Gastrocnemius medialis (tissue), 4 donors: ENCODE measurements around the gene TBL1XR1.

ENCODE experiments used
- CTCF ChIP-seq, 5 experiments: fragments of 450-650 bp in 3 of 5; fragments of 200-600 bp in 2 of 5; sonication (generic) in 2 of 5; IDR thresholded peaks in 4 of 5; conservative IDR thresholded peaks in 1 of 5; 1 replicate in 4 of 5; 2 replicates in 1 of 5; pipeline ENCODE4 v1.5.1; 2016 to 2019; ENCODE audit warnings: antibody characterized with exemption in 5 of 5, mild to moderate bottlenecking in 3 of 5, moderate library complexity in 3 of 5
- POLR2A ChIP-seq, 2 donors: fragments of 450-650 bp; IDR thresholded peaks; one replicate each; pipeline ENCODE4 v1.6.1; 2017; ENCODE audit warnings: antibody characterized with exemption in 2 of 2, mild to moderate bottlenecking in 2 of 2, moderate library complexity in 2 of 2

- TF ChIP-seq POLR2A (IDR thresholded peaks at IDR 0.05) (no peak), CTCF (IDR thresholded peaks at IDR 0.05 in 4 of 5, conservative IDR thresholded peaks at IDR 0.05 in 1 of 5) (no peak)
Observed at GRCh38 chr3:177045767-177046166, 151.5 kb downstream of the TBL1XR1 start.
